GM12878 (cell line): ENCODE measurements around the gene MALRD1. TPM values are rescaled to one million over a fixed set of nuclear protein-coding genes. Genes with fewer than 3 reads are reported as not detected.

ENCODE experiments used
- ATAC-seq: fragments of 200-7000 bp; cut with Tn5 transposase; 3 replicates; pipeline ENCODE4 v1.9.1; 2020; ENCODE audit warnings: mild to moderate bottlenecking, moderate library complexity
- BruUV-seq: library from RNA; stranded (reverse); fragments of 400-500 nt; replicated peaks from 2 replicates; lab custom pipeline; 2021; lab: Mats Ljungman, UMichigan
- CTCF ChIA-PET: fragments of 300-600 bp; sonication (Branson Sonifier 250); formaldehyde crosslinking; extraction: SDS; loops from one replicate; lab custom pipeline; 2021; ENCODE audit warnings: inconsistent platforms; lab: Yijun Ruan, JAX
- POLR2A ChIA-PET: fragments of 350-600 bp; formaldehyde crosslinking; extraction: SDS; loops from one replicate; lab custom pipeline; 2021; ENCODE audit warnings: inconsistent platforms; lab: Charles Lee
- RAD21 ChIA-PET: fragments of 300-600 bp; sonication (Branson Sonifier 250); formaldehyde crosslinking; loops from one replicate; lab custom pipeline; 2023; ENCODE audit warnings: antibody characterized with exemption; ENCODE audit not compliant: unreplicated experiment; lab: Charles Lee
- SMC1A ChIA-PET: fragments of 300-600 bp; sonication (Branson Sonifier 250); formaldehyde crosslinking; loops from one replicate; lab custom pipeline; 2023; ENCODE audit not compliant: unreplicated experiment, uncharacterized antibody; lab: Charles Lee
- DNase-seq: peaks from one replicate; pipeline ENCODE4 v3.0.0-alpha.2; 2011; ENCODE audit warnings: low read depth, low spot score
- FAIRE-seq: peaks from 3 replicates; lab custom pipeline; 2011; peaks lifted over from hg19 to GRCh38; lab: Jason Lieb, UNC
- H2AFZ ChIP-seq: 2 replicates; pipeline ENCODE4 v1.6.0; 2011; ENCODE audit warnings: low read depth, low read length, control low read depth; ENCODE audit not compliant: control insufficient read depth
- H3K27ac ChIP-seq: 2 replicates; pipeline ENCODE4 v1.5.1; 2011; ENCODE audit warnings: control low read depth; ENCODE audit not compliant: control insufficient read depth, insufficient read depth
- H3K27me3 ChIP-seq, 2 experiments: replicated peaks in 1 of 2; 2 replicates each; pipeline versions ENCODE4 v1.6.0 to v1.6.1; 2011; ENCODE audit warnings: low read length in 1 of 2; ENCODE audit not compliant: control insufficient read depth in 2 of 2, insufficient read depth in 2 of 2
- H3K36me3 ChIP-seq, 2 experiments: 2 replicates each; pipeline ENCODE4 v1.5.1; 2011; ENCODE audit warnings: low read length in 1 of 2; ENCODE audit not compliant: control insufficient read depth in 2 of 2, insufficient read depth in 2 of 2
- H3K4me1 ChIP-seq: 2 replicates; pipeline ENCODE4 v1.6.1; 2011; ENCODE audit warnings: mild to moderate bottlenecking, low read length, moderate library complexity, mixed read lengths; ENCODE audit not compliant: control insufficient read depth, insufficient read depth
- H3K4me2 ChIP-seq: 2 replicates; pipeline ENCODE4 v1.6.0; 2011; ENCODE audit warnings: control low read depth; ENCODE audit not compliant: control insufficient read depth, insufficient read depth
- H3K4me3 ChIP-seq: fragments of 200-600 bp; sonication (generic); 2 replicates; pipeline ENCODE4 v1.5.1; 2016
- H3K79me2 ChIP-seq: 2 replicates; pipeline ENCODE4 v1.6.0; 2011; ENCODE audit warnings: low read length; ENCODE audit not compliant: control insufficient read depth, insufficient read depth
- H3K9ac ChIP-seq: 2 replicates; pipeline ENCODE4 v1.8.0; 2011; ENCODE audit warnings: low read length, control low read depth, mixed read lengths; ENCODE audit not compliant: control insufficient read depth, insufficient read depth
- H3K9me3 ChIP-seq: replicated peaks from 3 replicates; pipeline ENCODE4 v1.5.1; 2011; ENCODE audit warnings: mild to moderate bottlenecking, low read length; ENCODE audit not compliant: control insufficient read depth, insufficient read depth
- H4K20me1 ChIP-seq: 2 replicates; pipeline ENCODE4 v1.6.0; 2011; ENCODE audit not compliant: control insufficient read depth, insufficient read depth
- ATF7 ChIP-seq: fragments of 450-650 bp; IDR thresholded peaks from 2 replicates; pipeline ENCODE4 v1.6.1; 2016; ENCODE audit warnings: low read depth, mild to moderate bottlenecking
- CEBPB ChIP-seq, 2 experiments: fragments of 150-350 bp in 1 of 2; IDR thresholded peaks; 2 replicates each; pipeline ENCODE4 v1.6.1; 2012 to 2014; ENCODE audit warnings: low read depth in 2 of 2, low read length in 2 of 2, borderline replicate concordance in 1 of 2, inconsistent platforms in 1 of 2
- CHD4 ChIP-seq: fragments of 200-600 bp; sonication (generic); IDR thresholded peaks from 2 replicates; pipeline ENCODE4 v1.6.1; 2016; ENCODE audit warnings: mild to moderate bottlenecking
- MLLT1 ChIP-seq: fragments of 450-650 bp; IDR thresholded peaks from 2 replicates; pipeline ENCODE4 v1.6.1; 2016; ENCODE audit warnings: mild to moderate bottlenecking
- NFYA ChIP-seq: IDR thresholded peaks from 2 replicates; pipeline ENCODE4 v1.6.1; 2011; ENCODE audit warnings: low read depth, mild to moderate bottlenecking, low read length, improper control_type of control experiment, borderline replicate concordance
- SIX5 ChIP-seq: IDR thresholded peaks from 2 replicates; pipeline ENCODE4 v1.6.1; 2011; ENCODE audit warnings: mild to moderate bottlenecking, low read depth, low read length, moderate library complexity; ENCODE audit not compliant: severe bottlenecking
- WGBS: methylation state at CpG from one replicate; pipeline ENCODE4 v1.1.6; 2016; ENCODE audit warnings: low lambda C conversion rate; ENCODE audit not compliant: insufficient replicate concordance, insufficient coverage; ENCODE audit errors: missing lambda C conversion rate; 5-methylcytosine and 5-hydroxymethylcytosine counted together
- in situ Hi-C: fragments of 300-500 bp; cut with MboI; formaldehyde crosslinking; loops from 9 replicates; pipeline ENCODE4 v1.14.3; 2018; ENCODE audit warnings: mixed read lengths
- intact Hi-C: fragments of 100-400 bp; cut with micrococcal nuclease; formaldehyde crosslinking; loops from one replicate; pipeline ENCODE4 v1.14.2; 2022; ENCODE audit not compliant: unreplicated experiment
- polyA plus RNA-seq, 11 experiments: library from polyadenylated mRNA; depleted of rRNA in 4 of 11; unstranded in 6 of 11; stranded (reverse) in 5 of 11; fragments of >200 nt; fragmentation: Nextera tagmentation in 4 of 11; fragmentation: Illumina TruSeq in 1 of 11; extraction: Ambion mirVana in 4 of 11; extraction: Trizol in 1 of 11; gene quantifications; 1 replicate in 1 of 11; 2 replicates in 10 of 11; pipeline versions ENCODE4 v1.2.1 to v1.2.3, GENCODE V29; 2011 to 2016; ENCODE audit warnings: inconsistent platforms in 2 of 11, missing spikeins in 2 of 11, low read depth in 1 of 11
- total RNA-seq, 4 experiments: library from RNA; depleted of rRNA in 3 of 4; stranded (reverse); fragments of >200 nt in 3 of 4; fragmentation: Illumina TruSeq in 1 of 4; extraction: Trizol in 1 of 4; gene quantifications; 2 replicates each; pipeline versions ENCODE4 v1.2.1 to v1.2.3, GENCODE V29; 2013 to 2021
- TF ChIP-seq, protein P1 (sequence below): IDR thresholded peaks from 2 replicates; pipeline ENCODE4 v1.6.1; 2012; ENCODE audit warnings: low read length, inconsistent platforms

MALRD1 gene
- total and polyA plus RNA-seq, 10 of the 15 experiments (the other 5 are each of a cell fraction or from before 2014, with no cell fraction given) = 0.12 to 6.6 (median 0.26) TPM; not detected in 2

- ChIA-PET SMC1A (no interaction called here), POLR2A (no interaction called here), RAD21 (no interaction called here), CTCF (no interaction called here)
- 37% methylated on average over 18 of the region's 18 CpGs for WGBS
- no peaks in the 10 kb centered on the region for H3K36me3 ChIP-seq
- H3K79me2 ChIP-seq = no peaks in the 10 kb centered on the region
- no peak overlapping the region for H3K4me2 ChIP-seq
- H3K4me1 ChIP-seq = no peaks in the 10 kb centered on the region
- H2AFZ ChIP-seq = no peak overlapping the region
- H3K4me3 ChIP-seq = no peak overlapping the region
- H3K9ac ChIP-seq = no peak overlapping the region
- ATAC-seq = no peak
- FAIRE-seq = no peak
- no peaks in the 10 kb centered on the region for H3K27me3 ChIP-seq
- in situ Hi-C loops (no loop called here), intact Hi-C loops (no loop called here)
- TF ChIP-seq CHD4 (no peak), MLLT1 (no peak), SIX5 (no peak), NFYA (no peak), ATF7 (no peak), CEBPB (IDR thresholded peaks at IDR 0.05; ENCODE audit: borderline replicate concordance in 1 of 2, low read depth in 2 of 2, low read length in 2 of 2) (no peak)
- TF ChIP-seq, protein P1, sequence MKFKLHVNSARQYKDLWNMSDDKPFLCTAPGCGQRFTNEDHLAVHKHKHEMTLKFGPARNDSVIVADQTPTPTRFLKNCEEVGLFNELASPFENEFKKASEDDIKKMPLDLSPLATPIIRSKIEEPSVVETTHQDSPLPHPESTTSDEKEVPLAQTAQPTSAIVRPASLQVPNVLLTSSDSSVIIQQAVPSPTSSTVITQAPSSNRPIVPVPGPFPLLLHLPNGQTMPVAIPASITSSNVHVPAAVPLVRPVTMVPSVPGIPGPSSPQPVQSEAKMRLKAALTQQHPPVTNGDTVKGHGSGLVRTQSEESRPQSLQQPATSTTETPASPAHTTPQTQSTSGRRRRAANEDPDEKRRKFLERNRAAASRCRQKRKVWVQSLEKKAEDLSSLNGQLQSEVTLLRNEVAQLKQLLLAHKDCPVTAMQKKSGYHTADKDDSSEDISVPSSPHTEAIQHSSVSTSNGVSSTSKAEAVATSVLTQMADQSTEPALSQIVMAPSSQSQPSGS = no peak
- H3K9me3 ChIP-seq = no peaks in the 10 kb centered on the region
- no peaks in the 10 kb centered on the region for H4K20me1 ChIP-seq
- no peak overlapping the region for H3K27ac ChIP-seq
- BruUV-seq = no TSS peak
- DNase-seq = no peak
Observed at GRCh38 chr10:19713800-19714525, 665.4 kb downstream of the MALRD1 start.
